HepG2 (cell line): Measurements from ENCODE around the gene SH3PXD2A. TPM values are rescaled to one million over a fixed set of nuclear protein-coding genes. Genes with fewer than 3 reads are reported as not detected.

Source experiments
- ATAC-seq: fragments of 200-7000 bp; cut with Tn5 transposase; 3 replicates; pipeline ENCODE4 v1.9.1; 2020; ENCODE audit warnings: mild to moderate bottlenecking, moderate library complexity
- BruUV-seq: library from RNA; stranded (reverse); fragments of 400-500 nt; replicated peaks from 2 replicates; lab custom pipeline; 2021; lab: Mats Ljungman, UMichigan
- CTCF ChIA-PET: fragments of 300-600 bp; formaldehyde crosslinking; extraction: SDS; loops from one replicate; lab custom pipeline; 2021; ENCODE audit warnings: low total read pairs, inconsistent platforms, low intra/inter-chr PET ratio; lab: Yijun Ruan, JAX
- POLR2A ChIA-PET: fragments of 350-600 bp; sonication (Branson Sonifier 250); formaldehyde crosslinking; loops from one replicate; lab custom pipeline; 2020; ENCODE audit warnings: antibody characterized with exemption, inconsistent platforms; lab: Yijun Ruan, JAX
- DNase-seq: peaks from one replicate; pipeline ENCODE4 v3.0.0-alpha.2; 2015; ENCODE audit warnings: low spot score
- FAIRE-seq: peaks from 3 replicates; lab custom pipeline; 2011; peaks lifted over from hg19 to GRCh38; lab: Jason Lieb, UNC
- H2AFZ ChIP-seq: one replicate; pipeline ENCODE4 v1.6.1; 2011; ENCODE audit warnings: low read length, inconsistent platforms
- H3K27ac ChIP-seq: fragments of 300-600 bp; 3 replicates; pipeline ENCODE4 v1.8.0; 2011; ENCODE audit warnings: mixed run types, mild to moderate bottlenecking, mixed read lengths, low read length, inconsistent platforms; ENCODE audit not compliant: insufficient read depth; ENCODE audit errors: extremely low read length
- H3K27me3 ChIP-seq, 2 experiments: fragments of 200-600 bp in 1 of 2; 2 replicates in 1 of 2; 3 replicates in 1 of 2; pipeline versions ENCODE4 v1.6.0 to v1.8.0; 2011; ENCODE audit warnings: low read length in 2 of 2, mild to moderate bottlenecking in 2 of 2, moderate library complexity in 2 of 2, inconsistent platforms in 1 of 2; ENCODE audit not compliant: insufficient read depth in 2 of 2, control insufficient read depth in 1 of 2
- H3K36me3 ChIP-seq, 2 experiments: fragments of 200-600 bp in 1 of 2; replicated peaks in 1 of 2; 2 replicates in 1 of 2; 3 replicates in 1 of 2; pipeline versions ENCODE4 v1.5.1 to v1.8.0; 2011; ENCODE audit warnings: low read length in 2 of 2, inconsistent platforms in 1 of 2; ENCODE audit not compliant: insufficient read depth in 2 of 2, control insufficient read depth in 1 of 2
- H3K4me1 ChIP-seq: 2 replicates; pipeline ENCODE4 v1.5.1; 2012; ENCODE audit warnings: low read length, inconsistent platforms; ENCODE audit not compliant: insufficient read depth
- H3K4me2 ChIP-seq: 2 replicates; pipeline ENCODE4 v1.6.0; 2011; ENCODE audit warnings: low read depth, low read length, inconsistent platforms
- H3K4me3 ChIP-seq, 3 experiments: fragments of 200-600 bp in 1 of 3; sonication (generic), shearing (Covaris generic) in 1 of 3; replicated peaks in 1 of 3; 2 replicates each; pipeline ENCODE4 v1.5.1; 2011 to 2016; ENCODE audit warnings: low read length in 3 of 3, inconsistent platforms in 2 of 3, low read depth in 2 of 3, mild to moderate bottlenecking in 2 of 3, control low read depth in 1 of 3, mixed read lengths in 1 of 3; ENCODE audit not compliant: insufficient read depth in 1 of 3
- H3K79me2 ChIP-seq: one replicate; pipeline ENCODE4 v1.6.1; 2011; ENCODE audit warnings: low read length, inconsistent platforms; ENCODE audit not compliant: insufficient read depth
- H3K9ac ChIP-seq: 2 replicates; pipeline ENCODE4 v1.6.0; 2011; ENCODE audit warnings: mild to moderate bottlenecking, low read depth, low read length, inconsistent platforms; ENCODE audit not compliant: insufficient read depth
- H3K9me3 ChIP-seq: 2 replicates; pipeline ENCODE4 v1.5.1; 2012; ENCODE audit warnings: mild to moderate bottlenecking, low read length
- H4K20me1 ChIP-seq: 2 replicates; pipeline ENCODE4 v1.6.0; 2011; ENCODE audit warnings: inconsistent platforms, mild to moderate bottlenecking, low read length, moderate library complexity; ENCODE audit not compliant: insufficient read depth
- DNMT3B ChIP-seq: conservative IDR thresholded peaks from 2 replicates; pipeline ENCODE4 v1.6.1; 2016; ENCODE audit warnings: missing biosample characterization, control low read depth
- DPF2 ChIP-seq: sonication (generic); formaldehyde crosslinking; IDR thresholded peaks from 2 replicates; pipeline ENCODE4 v1.4.0; 2020; ENCODE audit warnings: mild to moderate bottlenecking, low read depth, missing genetic modification reagents, borderline replicate concordance
- HNF4A ChIP-seq: sonication (generic); formaldehyde crosslinking; IDR thresholded peaks from 2 replicates; pipeline ENCODE4 v1.4.0; 2020; ENCODE audit warnings: missing genetic modification reagents
- JDP2 ChIP-seq: sonication (generic); formaldehyde crosslinking; IDR thresholded peaks from 2 replicates; pipeline ENCODE4 v1.8.1; 2022; ENCODE audit warnings: missing genetic modification reagents, borderline replicate concordance
- MAFK ChIP-seq, 2 experiments: IDR thresholded peaks in 1 of 2; conservative IDR thresholded peaks in 1 of 2; 2 replicates each; pipeline ENCODE4 v1.6.1; 2011; ENCODE audit warnings: improper control_type of control experiment in 2 of 2, low read length in 2 of 2
- MBNL3 ChIP-seq: fragments of 250-450 bp; sonication (Bioruptor Pico); conservative IDR thresholded peaks from 2 replicates; pipeline ENCODE4 v1.8.0; 2022; ENCODE audit warnings: mild to moderate bottlenecking, inconsistent platforms
- PHF8 ChIP-seq: sonication (generic); formaldehyde crosslinking; IDR thresholded peaks from 2 replicates; pipeline ENCODE4 v1.5.0; 2020; ENCODE audit warnings: missing genetic modification reagents
- PRDM15 ChIP-seq: sonication (generic); formaldehyde crosslinking; IDR thresholded peaks from 2 replicates; pipeline ENCODE4 v1.4.0; 2020; ENCODE audit warnings: missing genetic modification reagents
- SMARCE1 ChIP-seq: fragments of 450-650 bp; IDR thresholded peaks from 2 replicates; pipeline ENCODE4 v1.6.1; 2017; ENCODE audit warnings: borderline replicate concordance
- STAT5B ChIP-seq: sonication (generic); formaldehyde crosslinking; IDR thresholded peaks from 2 replicates; pipeline ENCODE4 v1.4.0; 2020; ENCODE audit warnings: missing genetic modification reagents
- ZBTB25 ChIP-seq: IDR thresholded peaks from 2 replicates; pipeline ENCODE4 v1.6.1; 2018; ENCODE audit warnings: missing genetic modification reagents
- ZIK1 ChIP-seq: sonication (generic); formaldehyde crosslinking; IDR thresholded peaks from 2 replicates; pipeline ENCODE4 v1.5.0; 2020; ENCODE audit warnings: mild to moderate bottlenecking, low read depth, missing genetic modification reagents, borderline replicate concordance
- ZNF563 ChIP-seq: sonication (generic); formaldehyde crosslinking; IDR thresholded peaks from 2 replicates; pipeline ENCODE4 v1.8.0; 2022; ENCODE audit warnings: mild to moderate bottlenecking, moderate library complexity, missing genetic modification reagents
- WGBS: methylation state at CpG from one replicate; pipeline ENCODE4 v1.1.6; 2017; ENCODE audit warnings: low lambda C conversion rate; 5-methylcytosine and 5-hydroxymethylcytosine counted together
- in situ Hi-C: cut with HindIII; loops from 2 replicates; pipeline ENCODE4 v1.10.0; 2017; ENCODE audit warnings: low pct_unique_long_range_greater_than_20kb; ENCODE audit not compliant: extremely low pct_ligation_motif_present
- intact Hi-C: fragments of 100-400 bp; cut with micrococcal nuclease; formaldehyde crosslinking; loops from one replicate; pipeline ENCODE4 v1.10.0; 2022; ENCODE audit not compliant: unreplicated experiment
- polyA plus RNA-seq, 8 experiments: library from polyadenylated mRNA; depleted of rRNA in 3 of 8; stranded (reverse) in 7 of 8; unstranded in 1 of 8; fragments of >200 nt; fragmentation: Illumina TruSeq in 4 of 8; extraction: Trizol in 4 of 8; gene quantifications; 2 replicates each; pipeline versions ENCODE4 v1.2.1 to v1.2.3, GENCODE V29; 2011 to 2016; ENCODE audit warnings: low read depth in 4 of 8, missing spikeins in 1 of 8, mixed read lengths in 1 of 8; ENCODE audit not compliant: insufficient read depth in 1 of 8
- total RNA-seq, 5 experiments: library from RNA; depleted of rRNA; stranded (reverse); fragments of >200 nt; fragmentation: Illumina TruSeq; extraction: Trizol; gene quantifications; 2 replicates each; pipeline ENCODE4 v1.2.3, GENCODE V29; 2016; ENCODE audit warnings: low read depth in 1 of 5

SH3PXD2A gene
- total and polyA plus RNA-seq, 2 of the 13 experiments (the other 11 are each of a cell fraction or from before 2014, with no cell fraction given), result 11.1 to 11.3 TPM

GRCh38 chr10:103811463-103811862 lies 43.9 kb downstream of the SH3PXD2A start:
- peaks cover 83% of the 10 kb centered on the region for H3K79me2 ChIP-seq

GRCh38 chr10:103808780-103809179 lies 46.6 kb downstream of the SH3PXD2A start:
- 100% methylated on average over 2 of the region's 2 CpGs for WGBS
- intact Hi-C loops (no loop called here), in situ Hi-C loops (no loop called here)
- Histone ChIP-seq H3K79me2 (peaks cover 78% of the 10 kb centered on the region), H2AFZ (no peak overlapping the region), H3K27me3 (no peaks in the 10 kb centered on the region), H3K27ac (no peak overlapping the region), H3K4me2 (no peak overlapping the region), H3K9ac (no peak overlapping the region), H3K4me3 (no peak overlapping the region), H3K9me3 (no peaks in the 10 kb centered on the region), H3K36me3 (peaks cover 10 to 20% of the 10 kb centered on the region in 2 experiments; a peak in 4 of 5 replicates), H3K4me1 (peaks cover 71% of the 10 kb centered on the region), H4K20me1 (peaks cover 9% of the 10 kb centered on the region)
- ATAC-seq (no peak), DNase-seq (no peak), FAIRE-seq (no peak)
- ChIA-PET POLR2A (no interaction called here), CTCF (no interaction called here)
- no TSS peak for BruUV-seq
- no peak for TF ChIP-seq ZNF563 (CRISPR knock-in tag)
- TF ChIP-seq SMARCE1, result no peak
- no peak for TF ChIP-seq MBNL3 (CRISPR knock-in tag)
- no peak for TF ChIP-seq DPF2 (CRISPR knock-in tag)
- no peak for TF ChIP-seq PHF8
- TF ChIP-seq ZIK1 (CRISPR knock-in tag), result no peak
- TF ChIP-seq JDP2 (CRISPR knock-in tag), result no peak
- no peak for TF ChIP-seq STAT5B (CRISPR knock-in tag)
- TF ChIP-seq ZBTB25 (CRISPR knock-in tag), result no peak
- TF ChIP-seq PRDM15 (CRISPR knock-in tag), result no peak
- TF ChIP-seq DNMT3B (CRISPR knock-in tag), result no peak

More at GRCh38 chr10:103811463-103811862, 43.9 kb downstream of the SH3PXD2A start:
- H3K27ac ChIP-seq, result no peak overlapping the region
- H3K4me3 ChIP-seq, result no peak overlapping the region
- H3K4me1 ChIP-seq, result peaks cover 74% of the 10 kb centered on the region
- DNase-seq (no peak), ATAC-seq (no peak), FAIRE-seq (no peak)
- no TSS peak for BruUV-seq
- no peaks in the 10 kb centered on the region; a peak in 1 of 5 replicates for H3K27me3 ChIP-seq
- no peaks in the 10 kb centered on the region for H3K9me3 ChIP-seq
- WGBS, result 94% methylated on average over 6 of the region's 6 CpGs
- TF ChIP-seq HNF4A (CRISPR knock-in tag), result no peak
- TF ChIP-seq MAFK (conservative IDR thresholded peaks at IDR 0.05 in 1 of 2, IDR thresholded peaks at IDR 0.05 in 1 of 2; ENCODE audit: low read length in 2 of 2), result 0 out of 4 replicates have a peak, but pooled peaks of 1 of the 2 experiments have one; percentile 36
- POLR2A ChIA-PET, result interaction anchor here (0.6 to 2.2 kb wide), 2 partner anchors 17 to 40 kb away, joined by 4 to 9 read pairs; no protein-coding TSS in a partner anchor
- in situ Hi-C loops (no loop called here), intact Hi-C loops (no loop called here)
- no peak overlapping the region for H2AFZ ChIP-seq
- H3K4me2 ChIP-seq, result no peak overlapping the region
- peaks cover 12 to 31% of the 10 kb centered on the region in 2 experiments for H3K36me3 ChIP-seq
- H4K20me1 ChIP-seq, result peaks cover 12% of the 10 kb centered on the region
- CTCF ChIA-PET, result interaction anchor here (1.5 kb wide), 1 partner anchor 30 kb away, joined by 3 read pairs; no protein-coding TSS in a partner anchor
- no peak overlapping the region for H3K9ac ChIP-seq
